MM.1S (cell line): ENCODE measurements around the gene DPM2.

Source experiments
- EZH2 ChIP-seq: fragments of 300-600 bp; sonication (generic); optimal IDR thresholded peaks from 2 replicates; pipeline ENCODE3; 2017; ENCODE audit warnings: low read depth, mild to moderate bottlenecking, antibody characterized with exemption, low read length, mixed read lengths
- EZH2phosphoT487 ChIP-seq: fragments of 300-600 bp; sonication (generic); IDR thresholded peaks from 2 replicates; pipeline ENCODE4 v1.6.1; 2018; ENCODE audit warnings: antibody characterized with exemption, low read length
- TF ChIP-seq, protein P1 (sequence below): fragments of 300-600 bp; sonication (generic); IDR thresholded peaks from 2 replicates; pipeline ENCODE4 v1.5.1; 2016; ENCODE audit warnings: antibody characterized with exemption, low read length, mixed read lengths

DNA sequence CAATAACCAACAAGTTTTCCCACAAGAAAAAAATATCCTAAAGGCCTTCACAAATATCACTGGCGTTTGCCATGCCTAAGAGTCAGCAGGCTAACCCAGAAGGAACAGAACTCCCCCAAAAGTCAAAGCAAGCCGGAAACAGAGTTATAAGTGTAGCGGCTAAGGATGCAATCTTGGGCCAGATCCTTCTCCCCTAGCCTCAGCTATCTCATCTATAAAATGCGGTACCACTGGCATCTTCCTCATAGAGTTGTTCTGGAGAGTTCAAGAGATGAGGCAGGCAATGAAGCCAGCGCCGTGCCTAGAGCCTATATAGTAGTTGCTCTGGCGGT is 632 bp downstream of the DPM2 start:
- TF ChIP-seq EZH2 (no peak), EZH2phosphoT487 (no peak)
- TF ChIP-seq, protein P1, sequence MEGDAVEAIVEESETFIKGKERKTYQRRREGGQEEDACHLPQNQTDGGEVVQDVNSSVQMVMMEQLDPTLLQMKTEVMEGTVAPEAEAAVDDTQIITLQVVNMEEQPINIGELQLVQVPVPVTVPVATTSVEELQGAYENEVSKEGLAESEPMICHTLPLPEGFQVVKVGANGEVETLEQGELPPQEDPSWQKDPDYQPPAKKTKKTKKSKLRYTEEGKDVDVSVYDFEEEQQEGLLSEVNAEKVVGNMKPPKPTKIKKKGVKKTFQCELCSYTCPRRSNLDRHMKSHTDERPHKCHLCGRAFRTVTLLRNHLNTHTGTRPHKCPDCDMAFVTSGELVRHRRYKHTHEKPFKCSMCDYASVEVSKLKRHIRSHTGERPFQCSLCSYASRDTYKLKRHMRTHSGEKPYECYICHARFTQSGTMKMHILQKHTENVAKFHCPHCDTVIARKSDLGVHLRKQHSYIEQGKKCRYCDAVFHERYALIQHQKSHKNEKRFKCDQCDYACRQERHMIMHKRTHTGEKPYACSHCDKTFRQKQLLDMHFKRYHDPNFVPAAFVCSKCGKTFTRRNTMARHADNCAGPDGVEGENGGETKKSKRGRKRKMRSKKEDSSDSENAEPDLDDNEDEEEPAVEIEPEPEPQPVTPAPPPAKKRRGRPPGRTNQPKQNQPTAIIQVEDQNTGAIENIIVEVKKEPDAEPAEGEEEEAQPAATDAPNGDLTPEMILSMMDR, result no peak
